ENCODE measurements around the gene KCND2. TPM values are rescaled to one million over a fixed set of nuclear protein-coding genes. Genes with fewer than 3 reads are reported as not detected.

Gene KCND2
- total RNA-seq, 1 donor from 2014 or later: 0.46 TPM

GRCh38 chr7:120460949-120461348 is 188.0 kb downstream of the KCND2 start:
- no peaks in the 10 kb centered on the region for H3K36me3 Mint-ChIP-seq (ENCODE audit: unreplicated experiment)
- peaks cover 2% of the 10 kb centered on the region for H3K27me3 Mint-ChIP-seq (ENCODE audit: unreplicated experiment)
- H3K4me1 Mint-ChIP-seq (ENCODE audit: unreplicated experiment): no peaks in the 10 kb centered on the region
- no peak overlapping the region for H3K27ac Mint-ChIP-seq (ENCODE audit: unreplicated experiment)
- peaks cover 4% of the 10 kb centered on the region for H3K9me3 Mint-ChIP-seq (ENCODE audit: unreplicated experiment)
- no peak overlapping the region for H3K4me3 Mint-ChIP-seq (ENCODE audit: unreplicated experiment)
- no peak for DNase-seq (ENCODE audit: extremely low spot score, unreplicated experiment)
- TF ChIP-seq CTCF (IDR thresholded peaks at IDR 0.05): no peak

- Mint-ChIP-seq H3K27ac (ENCODE audit: unreplicated experiment) (no peak overlapping the region), H3K36me3 (ENCODE audit: unreplicated experiment) (no peaks in the 10 kb centered on the region), H3K9me3 (ENCODE audit: unreplicated experiment) (no peaks in the 10 kb centered on the region), H3K27me3 (ENCODE audit: unreplicated experiment) (peaks cover 2% of the 10 kb centered on the region), H3K4me3 (ENCODE audit: unreplicated experiment) (no peak overlapping the region), H3K4me1 (ENCODE audit: unreplicated experiment) (no peaks in the 10 kb centered on the region)
- no peak for DNase-seq (ENCODE audit: extremely low spot score, unreplicated experiment)
- TF ChIP-seq CTCF (IDR thresholded peaks at IDR 0.05): no peak
These were observed 190.0 kb downstream of the KCND2 start for GRCh38 chr7:120462991-120463390.

GRCh38 chr7:120464104-120464503 is 191.1 kb downstream of the KCND2 start:
- Mint-ChIP-seq H3K9me3 (ENCODE audit: unreplicated experiment) (no peaks in the 10 kb centered on the region), H3K27me3 (ENCODE audit: unreplicated experiment) (peaks cover 2% of the 10 kb centered on the region), H3K4me1 (ENCODE audit: unreplicated experiment) (no peaks in the 10 kb centered on the region), H3K27ac (ENCODE audit: unreplicated experiment) (no peak overlapping the region), H3K36me3 (ENCODE audit: unreplicated experiment) (no peaks in the 10 kb centered on the region), H3K4me3 (ENCODE audit: unreplicated experiment) (no peak overlapping the region)
- no peak for TF ChIP-seq CTCF (IDR thresholded peaks at IDR 0.05)
- no peak for DNase-seq (ENCODE audit: extremely low spot score, unreplicated experiment)

- H3K9me3 Mint-ChIP-seq (ENCODE audit: unreplicated experiment): no peaks in the 10 kb centered on the region
- TF ChIP-seq CTCF (IDR thresholded peaks at IDR 0.05): no peak
- H3K4me3 Mint-ChIP-seq (ENCODE audit: unreplicated experiment): no peak overlapping the region
- DNase-seq (ENCODE audit: extremely low spot score, unreplicated experiment): no peak
- H3K27ac Mint-ChIP-seq (ENCODE audit: unreplicated experiment): no peak overlapping the region
- no peaks in the 10 kb centered on the region for H3K4me1 Mint-ChIP-seq (ENCODE audit: unreplicated experiment)
- H3K36me3 Mint-ChIP-seq (ENCODE audit: unreplicated experiment): no peaks in the 10 kb centered on the region
- H3K27me3 Mint-ChIP-seq (ENCODE audit: unreplicated experiment): peaks cover 2% of the 10 kb centered on the region
These were observed 194.7 kb downstream of the KCND2 start for GRCh38 chr7:120467676-120468075.

- no peak for DNase-seq (ENCODE audit: extremely low spot score, unreplicated experiment)
- Mint-ChIP-seq H3K9me3 (ENCODE audit: unreplicated experiment) (no peaks in the 10 kb centered on the region), H3K27ac (ENCODE audit: unreplicated experiment) (no peak overlapping the region), H3K27me3 (ENCODE audit: unreplicated experiment) (peaks cover 2% of the 10 kb centered on the region), H3K4me3 (ENCODE audit: unreplicated experiment) (no peak overlapping the region), H3K36me3 (ENCODE audit: unreplicated experiment) (no peaks in the 10 kb centered on the region), H3K4me1 (ENCODE audit: unreplicated experiment) (no peaks in the 10 kb centered on the region)
- no peak for TF ChIP-seq CTCF (IDR thresholded peaks at IDR 0.05)
These were observed 195.6 kb downstream of the KCND2 start for GRCh38 chr7:120468611-120469010.

All from osteocyte (in vitro differentiated cells).